SK-N-SH (cell line): Measurements from ENCODE around the gene MTUS2.

ENCODE experiments used
- CTCF ChIP-seq: fragments of 200-600 bp; sonication (generic); IDR thresholded peaks from 2 replicates; pipeline ENCODE4 v1.6.1; 2017; ENCODE audit warnings: antibody characterized with exemption, mild to moderate bottlenecking, moderate library complexity
- EP300 ChIP-seq, 2 experiments: IDR thresholded peaks; 2 replicates each; pipeline versions ENCODE4 v1.4.0 to v1.6.1; 2012; ENCODE audit warnings: borderline replicate concordance in 1 of 2, low read depth in 1 of 2, low read length in 1 of 2
- RAD21 ChIP-seq: IDR thresholded peaks from 2 replicates; pipeline ENCODE4 v1.6.1; 2012; ENCODE audit warnings: mild to moderate bottlenecking, low read length
- SMC3 ChIP-seq: IDR thresholded peaks from 2 replicates; pipeline ENCODE4 v1.6.1; 2012; ENCODE audit warnings: low read depth, low read length, improper control_type of control experiment
- TF ChIP-seq, protein P1 (sequence below): IDR thresholded peaks from 2 replicates; pipeline ENCODE4 v1.6.1; 2012; ENCODE audit warnings: mild to moderate bottlenecking, low read depth, low read length, moderate library complexity
- TF ChIP-seq, protein P2 (sequence below): IDR thresholded peaks from 2 replicates; pipeline ENCODE4 v1.4.0; 2012; ENCODE audit warnings: low read depth

DNA sequence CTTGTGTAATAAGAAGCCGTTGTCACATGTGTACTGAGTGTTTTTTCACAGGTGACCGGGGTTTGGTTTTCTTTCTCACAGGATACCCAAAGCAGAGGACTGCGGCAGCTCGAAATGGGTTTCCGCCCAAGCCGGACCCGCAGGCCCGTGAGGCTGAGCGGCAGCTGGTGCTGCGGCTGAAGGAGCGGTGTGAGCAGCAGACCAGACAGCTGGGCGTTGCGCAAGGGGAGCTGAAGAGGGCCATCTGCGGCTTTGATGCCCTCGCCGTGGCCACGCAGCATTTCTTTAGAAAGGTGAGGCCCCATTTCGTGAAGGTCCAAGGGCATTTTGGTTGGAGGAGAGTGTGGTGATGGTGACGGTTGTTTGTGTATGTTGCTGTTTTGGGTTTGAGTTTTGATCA lies 539.0 kb downstream of the MTUS2 start:
- TF ChIP-seq CTCF = no peak
- TF ChIP-seq EP300 (IDR thresholded peaks at IDR 0.05; ENCODE audit: borderline replicate concordance in 1 of 2, low read depth in 1 of 2, low read length in 1 of 2) = no peak
- TF ChIP-seq, protein P1, sequence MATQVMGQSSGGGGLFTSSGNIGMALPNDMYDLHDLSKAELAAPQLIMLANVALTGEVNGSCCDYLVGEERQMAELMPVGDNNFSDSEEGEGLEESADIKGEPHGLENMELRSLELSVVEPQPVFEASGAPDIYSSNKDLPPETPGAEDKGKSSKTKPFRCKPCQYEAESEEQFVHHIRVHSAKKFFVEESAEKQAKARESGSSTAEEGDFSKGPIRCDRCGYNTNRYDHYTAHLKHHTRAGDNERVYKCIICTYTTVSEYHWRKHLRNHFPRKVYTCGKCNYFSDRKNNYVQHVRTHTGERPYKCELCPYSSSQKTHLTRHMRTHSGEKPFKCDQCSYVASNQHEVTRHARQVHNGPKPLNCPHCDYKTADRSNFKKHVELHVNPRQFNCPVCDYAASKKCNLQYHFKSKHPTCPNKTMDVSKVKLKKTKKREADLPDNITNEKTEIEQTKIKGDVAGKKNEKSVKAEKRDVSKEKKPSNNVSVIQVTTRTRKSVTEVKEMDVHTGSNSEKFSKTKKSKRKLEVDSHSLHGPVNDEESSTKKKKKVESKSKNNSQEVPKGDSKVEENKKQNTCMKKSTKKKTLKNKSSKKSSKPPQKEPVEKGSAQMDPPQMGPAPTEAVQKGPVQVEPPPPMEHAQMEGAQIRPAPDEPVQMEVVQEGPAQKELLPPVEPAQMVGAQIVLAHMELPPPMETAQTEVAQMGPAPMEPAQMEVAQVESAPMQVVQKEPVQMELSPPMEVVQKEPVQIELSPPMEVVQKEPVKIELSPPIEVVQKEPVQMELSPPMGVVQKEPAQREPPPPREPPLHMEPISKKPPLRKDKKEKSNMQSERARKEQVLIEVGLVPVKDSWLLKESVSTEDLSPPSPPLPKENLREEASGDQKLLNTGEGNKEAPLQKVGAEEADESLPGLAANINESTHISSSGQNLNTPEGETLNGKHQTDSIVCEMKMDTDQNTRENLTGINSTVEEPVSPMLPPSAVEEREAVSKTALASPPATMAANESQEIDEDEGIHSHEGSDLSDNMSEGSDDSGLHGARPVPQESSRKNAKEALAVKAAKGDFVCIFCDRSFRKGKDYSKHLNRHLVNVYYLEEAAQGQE = no peak
- TF ChIP-seq, protein P2, sequence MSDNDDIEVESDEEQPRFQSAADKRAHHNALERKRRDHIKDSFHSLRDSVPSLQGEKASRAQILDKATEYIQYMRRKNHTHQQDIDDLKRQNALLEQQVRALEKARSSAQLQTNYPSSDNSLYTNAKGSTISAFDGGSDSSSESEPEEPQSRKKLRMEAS = no peak
- no peak for TF ChIP-seq RAD21
- no peak for TF ChIP-seq SMC3
